ENCODE measurements around the gene MED1.

DNA sequence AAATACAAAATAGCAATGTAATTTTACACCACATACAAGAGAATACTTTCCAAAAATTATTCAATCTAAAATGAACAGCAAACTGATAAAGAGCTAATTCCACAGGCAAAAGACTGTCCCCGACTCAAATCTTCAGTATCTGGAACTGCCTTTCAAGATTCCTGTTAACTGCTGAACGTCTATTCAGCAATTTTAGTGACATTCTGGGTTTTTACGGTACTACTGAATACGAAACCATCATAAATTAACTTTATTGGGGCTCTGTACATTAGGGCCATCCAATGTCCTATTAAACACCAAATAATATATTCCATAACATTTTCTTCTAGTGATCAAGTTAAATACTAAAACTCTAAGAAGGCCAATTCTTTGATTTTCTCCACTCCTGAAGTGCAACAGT, 51.3 kb downstream of the MED1 start:
- TF ChIP-seq CTCF (IDR thresholded peaks at IDR 0.05) (no peak), NR3C1 (CRISPR knock-in tag; conservative IDR thresholded peaks at IDR 0.05; ENCODE audit: low read depth) (no peak), ESRRA (CRISPR knock-in tag; IDR thresholded peaks at IDR 0.05; ENCODE audit: borderline replicate concordance) (no peak), CREM (CRISPR knock-in tag; IDR thresholded peaks at IDR 0.05) (no peak), JUN (CRISPR knock-in tag; IDR thresholded peaks at IDR 0.05) (no peak)
